ENCODE data around the gene ODC1.

- no peak for TF ChIP-seq ZFX (IDR thresholded peaks at IDR 0.05; ENCODE audit: borderline replicate concordance)
- no peak for TF ChIP-seq CTCF (IDR thresholded peaks at IDR 0.05)
Measured at GRCh38 chr2:10469301-10469700, 21.2 kb upstream of the ODC1 start.
